WTC11 (cell line): Measurements from ENCODE around the gene OBI1. TPM values are rescaled to one million over a fixed set of nuclear protein-coding genes. Genes with fewer than 3 reads are reported as not detected.

Source experiments
- ATAC-seq: fragments of 200-7000 bp; cut with Tn5 transposase; 2 replicates; pipeline ENCODE4 v1.10.0; 2021; ENCODE audit warnings: mild to moderate bottlenecking, moderate library complexity
- CTCF ChIA-PET: fragments of 300-600 bp; sonication (Branson Sonifier 250); formaldehyde crosslinking; loops from one replicate; lab custom pipeline; 2021; ENCODE audit warnings: antibody characterized with exemption; lab: Charles Lee
- POLR2A ChIA-PET: fragments of 350-600 bp; sonication (Branson Sonifier 250); formaldehyde crosslinking; loops from one replicate; lab custom pipeline; 2021; ENCODE audit warnings: antibody characterized with exemption; lab: Charles Lee
- DNase-seq: peaks from one replicate; pipeline ENCODE4 v3.0.0; 2021; ENCODE audit warnings: low spot score
- H3K27ac Mint-ChIP-seq: 2 replicates; pipeline ENCODE4 v1.8.0; 2021; ENCODE audit warnings: mixed read lengths
- H3K27me3 Mint-ChIP-seq: 2 replicates; pipeline ENCODE4 v1.8.0; 2021; ENCODE audit warnings: low read depth, mild to moderate bottlenecking, moderate library complexity, mixed read lengths
- H3K36me3 Mint-ChIP-seq: 2 replicates; pipeline ENCODE4 v1.8.0; 2021; ENCODE audit warnings: mixed read lengths
- H3K4me1 Mint-ChIP-seq: 2 replicates; pipeline ENCODE4 v1.8.0; 2022; ENCODE audit warnings: mixed read lengths
- H3K4me3 Mint-ChIP-seq: 2 replicates; pipeline ENCODE4 v1.8.0; 2021; ENCODE audit warnings: mild to moderate bottlenecking, moderate library complexity, mixed read lengths
- H3K9me3 Mint-ChIP-seq: 2 replicates; pipeline ENCODE4 v1.8.0; 2021; ENCODE audit warnings: mixed read lengths
- ELF4 ChIP-seq: sonication (generic); formaldehyde crosslinking; IDR thresholded peaks from 2 replicates; pipeline ENCODE4 v1.8.1; 2022; ENCODE audit warnings: low read depth, mild to moderate bottlenecking, moderate library complexity, missing genetic modification reagents
- ETV6 ChIP-seq: sonication (generic); formaldehyde crosslinking; IDR thresholded peaks from 2 replicates; pipeline ENCODE4 v1.8.1; 2022; ENCODE audit warnings: mild to moderate bottlenecking, missing genetic modification reagents
- GABPB1 ChIP-seq: sonication (generic); formaldehyde crosslinking; IDR thresholded peaks from 2 replicates; pipeline ENCODE4 v1.8.1; 2023; ENCODE audit warnings: mild to moderate bottlenecking, missing genetic modification reagents
- GRHL2 ChIP-seq: fragments of 250-450 bp; sonication (Bioruptor Pico); IDR thresholded peaks from 2 replicates; pipeline ENCODE4 v1.8.0; 2022; ENCODE audit warnings: mild to moderate bottlenecking, moderate library complexity; ENCODE audit not compliant: insufficient replicate concordance, severe bottlenecking
- MXD4 ChIP-seq: fragments of 250-450 bp; sonication (Bioruptor Pico); IDR thresholded peaks from 2 replicates; pipeline ENCODE4 v1.8.0; 2021; ENCODE audit warnings: mild to moderate bottlenecking, moderate library complexity, borderline replicate concordance
- PRRX2 ChIP-seq: fragments of 250-450 bp; sonication (Bioruptor Pico); IDR thresholded peaks from 2 replicates; pipeline ENCODE4 v1.8.0; 2021; ENCODE audit warnings: mild to moderate bottlenecking
- ZNF121 ChIP-seq: sonication (generic); formaldehyde crosslinking; IDR thresholded peaks from 2 replicates; pipeline ENCODE4 v1.8.0; 2023; ENCODE audit warnings: missing genetic modification reagents
- ZNF219 ChIP-seq: sonication (generic); formaldehyde crosslinking; IDR thresholded peaks from 2 replicates; pipeline ENCODE4 v1.8.0; 2023; ENCODE audit warnings: missing genetic modification reagents, mild to moderate bottlenecking, borderline replicate concordance
- ZNF232 ChIP-seq: sonication (generic); formaldehyde crosslinking; IDR thresholded peaks from 2 replicates; pipeline ENCODE4 v1.8.0; 2022; ENCODE audit warnings: mild to moderate bottlenecking, missing genetic modification reagents
- ZNF396 ChIP-seq: fragments of 250-450 bp; sonication (Bioruptor Pico); IDR thresholded peaks from 2 replicates; pipeline ENCODE4 v1.8.0; 2021; ENCODE audit warnings: mild to moderate bottlenecking, moderate library complexity, borderline replicate concordance
- total RNA-seq: library from RNA; stranded (reverse); gene quantifications from 3 replicates; pipeline ENCODE4 v1.2.3, GENCODE V29; 2021
- TF ChIP-seq, protein P1 (sequence below): sonication (generic); formaldehyde crosslinking; IDR thresholded peaks from 2 replicates; pipeline ENCODE4 v1.8.1; 2022; ENCODE audit warnings: missing genetic modification reagents, borderline replicate concordance
- TF ChIP-seq, protein P2 (sequence below): sonication (generic); formaldehyde crosslinking; IDR thresholded peaks from 2 replicates; pipeline ENCODE4 v1.8.0; 2022; ENCODE audit warnings: mild to moderate bottlenecking, missing genetic modification reagents
- TF ChIP-seq, protein P3 (sequence below): sonication (generic); formaldehyde crosslinking; IDR thresholded peaks from 2 replicates; pipeline ENCODE4 v1.8.1; 2022; ENCODE audit warnings: low read depth, missing genetic modification reagents, borderline replicate concordance
- TF ChIP-seq, protein P4 (sequence below): sonication (generic); formaldehyde crosslinking; IDR thresholded peaks from 2 replicates; pipeline ENCODE4 v1.8.1; 2023; ENCODE audit warnings: mild to moderate bottlenecking, missing genetic modification reagents
- TF ChIP-seq, protein P5 (sequence below): sonication (generic); formaldehyde crosslinking; conservative IDR thresholded peaks from 2 replicates; pipeline ENCODE4 v1.8.1; 2022; ENCODE audit warnings: mild to moderate bottlenecking, missing genetic modification reagents
- TF ChIP-seq, protein P6 (sequence below): sonication (generic); formaldehyde crosslinking; IDR thresholded peaks from 2 replicates; pipeline ENCODE4 v1.8.1; 2023; ENCODE audit warnings: mild to moderate bottlenecking, missing genetic modification reagents
- TF ChIP-seq, protein P7 (sequence below): fragments of 250-450 bp; sonication (Bioruptor Pico); IDR thresholded peaks from 2 replicates; pipeline ENCODE4 v1.8.0; 2021; ENCODE audit warnings: mild to moderate bottlenecking

Gene OBI1
- total RNA-seq, 1 experiment from 2014 or later = 13.4 TPM

DNA sequence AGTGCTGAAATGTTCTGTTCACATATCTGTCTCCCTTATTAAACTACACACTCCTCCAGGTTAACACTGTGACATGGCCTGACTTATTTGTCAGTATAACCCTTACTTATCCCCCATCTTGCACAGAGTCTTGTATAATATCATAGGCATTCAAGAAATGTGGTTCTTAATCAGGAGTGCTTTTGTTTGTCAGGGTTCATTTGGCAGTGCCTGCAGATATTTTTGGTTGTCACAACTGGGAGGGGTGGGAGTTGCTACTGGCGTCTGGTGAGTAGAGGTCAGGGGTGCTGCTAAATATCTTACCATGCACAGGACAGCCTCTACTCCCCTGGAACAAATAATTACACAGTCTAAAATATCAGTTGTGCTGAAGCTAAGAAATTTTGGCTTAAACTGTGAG, 20.4 kb upstream of the OBI1 start:
- Mint-ChIP-seq H3K27me3 (no peaks in the 10 kb centered on the region; the same call in 1 of the 2 replicates), H3K36me3 (no peaks in the 10 kb centered on the region)

DNA sequence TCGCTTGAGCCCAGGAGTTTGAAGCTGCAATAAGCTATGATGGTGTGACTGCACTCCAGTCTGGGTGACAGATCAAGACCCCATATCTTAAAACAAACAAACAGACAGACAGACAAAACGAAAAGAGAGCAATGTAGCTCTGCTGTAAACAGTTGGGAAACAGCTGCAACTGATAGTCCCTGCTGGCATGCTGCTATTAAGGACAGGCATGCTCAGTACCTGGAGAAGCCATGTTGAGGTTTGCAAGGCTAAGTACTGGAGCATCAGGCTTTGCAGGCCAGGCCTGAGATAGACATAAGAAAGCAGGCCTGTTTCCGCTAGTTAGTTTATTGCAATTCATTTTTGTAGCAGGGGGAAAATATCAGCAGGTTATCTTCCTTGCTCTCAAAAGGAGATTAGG, 16.2 kb upstream of the OBI1 start:
- no peak overlapping the region for H3K27ac Mint-ChIP-seq
- H3K4me3 Mint-ChIP-seq = no peak overlapping the region
- DNase-seq (no peak), ATAC-seq (peak; percentile 70)
- ChIA-PET POLR2A (no interaction called here), CTCF (no interaction called here)
- H3K9me3 Mint-ChIP-seq = no peaks in the 10 kb centered on the region
- no peaks in the 10 kb centered on the region for H3K27me3 Mint-ChIP-seq
- TF ChIP-seq ETV6 (no peak), PRRX2 (CRISPR knock-in tag) (no peak), ELF4 (no peak), ZNF121 (CRISPR knock-in tag) (no peak), GRHL2 (CRISPR knock-in tag) (no peak), ZNF219 (CRISPR knock-in tag) (no peak)
- no peaks in the 10 kb centered on the region for H3K36me3 Mint-ChIP-seq
- peaks cover 16% of the 10 kb centered on the region for H3K4me1 Mint-ChIP-seq

More for the DNA sequence above, 20.4 kb upstream of the OBI1 start:
- H3K4me3 Mint-ChIP-seq = no peak overlapping the region
- POLR2A ChIA-PET = no interaction called here
- no peak overlapping the region for H3K27ac Mint-ChIP-seq
- DNase-seq (no peak), ATAC-seq (no peak)
- peaks cover 16% of the 10 kb centered on the region for H3K4me1 Mint-ChIP-seq
- H3K9me3 Mint-ChIP-seq = peaks cover 10% of the 10 kb centered on the region; the same call in 1 of the 2 replicates
- CTCF ChIA-PET = no interaction called here
- TF ChIP-seq, protein P1, sequence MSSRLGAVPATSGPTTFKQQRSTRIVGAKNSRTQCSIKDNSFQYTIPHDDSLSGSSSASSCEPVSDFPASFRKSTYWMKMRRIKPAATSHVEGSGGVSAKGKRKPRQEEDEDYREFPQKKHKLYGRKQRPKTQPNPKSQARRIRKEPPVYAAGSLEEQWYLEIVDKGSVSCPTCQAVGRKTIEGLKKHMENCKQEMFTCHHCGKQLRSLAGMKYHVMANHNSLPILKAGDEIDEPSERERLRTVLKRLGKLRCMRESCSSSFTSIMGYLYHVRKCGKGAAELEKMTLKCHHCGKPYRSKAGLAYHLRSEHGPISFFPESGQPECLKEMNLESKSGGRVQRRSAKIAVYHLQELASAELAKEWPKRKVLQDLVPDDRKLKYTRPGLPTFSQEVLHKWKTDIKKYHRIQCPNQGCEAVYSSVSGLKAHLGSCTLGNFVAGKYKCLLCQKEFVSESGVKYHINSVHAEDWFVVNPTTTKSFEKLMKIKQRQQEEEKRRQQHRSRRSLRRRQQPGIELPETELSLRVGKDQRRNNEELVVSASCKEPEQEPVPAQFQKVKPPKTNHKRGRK (CRISPR knock-in tag) = no peak

DNA sequence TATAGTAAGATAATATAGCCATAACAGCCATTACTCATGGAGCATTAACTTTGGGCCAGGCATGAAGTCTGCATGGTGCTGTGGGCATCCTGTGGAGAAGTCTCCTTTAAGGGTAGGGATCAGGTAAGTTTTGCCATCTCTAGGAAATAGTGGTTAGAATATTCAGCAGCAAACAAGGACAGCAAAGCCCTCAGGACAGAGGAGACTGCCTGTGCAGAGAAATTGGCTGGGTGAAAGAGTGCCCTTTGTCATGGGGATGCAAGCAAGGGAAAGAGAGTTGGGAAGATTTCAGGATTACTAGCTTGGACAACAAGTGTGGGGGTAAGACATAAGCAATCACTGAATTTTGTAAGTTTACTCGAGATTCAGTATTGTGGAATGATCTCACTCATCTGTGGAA, 15.7 kb upstream of the OBI1 start:
- Mint-ChIP-seq H3K27ac (peak overlapping the region; percentile 73; the same call in 1 of the 2 replicates), H3K4me1 (peaks cover 16% of the 10 kb centered on the region), H3K27me3 (no peaks in the 10 kb centered on the region), H3K9me3 (no peaks in the 10 kb centered on the region), H3K4me3 (no peak overlapping the region), H3K36me3 (no peaks in the 10 kb centered on the region)
- POLR2A ChIA-PET = interaction anchor here (0.7 kb wide), 1 partner anchor 10 kb away, joined by 5 read pairs; no protein-coding TSS in a partner anchor
- TF ChIP-seq ZNF232 (CRISPR knock-in tag) (no peak), GABPB1 (CRISPR knock-in tag) (no peak), MXD4 (CRISPR knock-in tag) (no peak), ZNF396 (CRISPR knock-in tag) (no peak), ZNF121 (CRISPR knock-in tag) (no peak), GRHL2 (CRISPR knock-in tag) (no peak), ELF4 (no peak)
- TF ChIP-seq, protein P2, sequence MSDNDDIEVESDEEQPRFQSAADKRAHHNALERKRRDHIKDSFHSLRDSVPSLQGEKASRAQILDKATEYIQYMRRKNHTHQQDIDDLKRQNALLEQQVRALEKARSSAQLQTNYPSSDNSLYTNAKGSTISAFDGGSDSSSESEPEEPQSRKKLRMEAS (CRISPR knock-in tag) = no peak
- TF ChIP-seq, protein P3, sequence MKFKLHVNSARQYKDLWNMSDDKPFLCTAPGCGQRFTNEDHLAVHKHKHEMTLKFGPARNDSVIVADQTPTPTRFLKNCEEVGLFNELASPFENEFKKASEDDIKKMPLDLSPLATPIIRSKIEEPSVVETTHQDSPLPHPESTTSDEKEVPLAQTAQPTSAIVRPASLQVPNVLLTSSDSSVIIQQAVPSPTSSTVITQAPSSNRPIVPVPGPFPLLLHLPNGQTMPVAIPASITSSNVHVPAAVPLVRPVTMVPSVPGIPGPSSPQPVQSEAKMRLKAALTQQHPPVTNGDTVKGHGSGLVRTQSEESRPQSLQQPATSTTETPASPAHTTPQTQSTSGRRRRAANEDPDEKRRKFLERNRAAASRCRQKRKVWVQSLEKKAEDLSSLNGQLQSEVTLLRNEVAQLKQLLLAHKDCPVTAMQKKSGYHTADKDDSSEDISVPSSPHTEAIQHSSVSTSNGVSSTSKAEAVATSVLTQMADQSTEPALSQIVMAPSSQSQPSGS (CRISPR knock-in tag) = no peak
- TF ChIP-seq, protein P4, sequence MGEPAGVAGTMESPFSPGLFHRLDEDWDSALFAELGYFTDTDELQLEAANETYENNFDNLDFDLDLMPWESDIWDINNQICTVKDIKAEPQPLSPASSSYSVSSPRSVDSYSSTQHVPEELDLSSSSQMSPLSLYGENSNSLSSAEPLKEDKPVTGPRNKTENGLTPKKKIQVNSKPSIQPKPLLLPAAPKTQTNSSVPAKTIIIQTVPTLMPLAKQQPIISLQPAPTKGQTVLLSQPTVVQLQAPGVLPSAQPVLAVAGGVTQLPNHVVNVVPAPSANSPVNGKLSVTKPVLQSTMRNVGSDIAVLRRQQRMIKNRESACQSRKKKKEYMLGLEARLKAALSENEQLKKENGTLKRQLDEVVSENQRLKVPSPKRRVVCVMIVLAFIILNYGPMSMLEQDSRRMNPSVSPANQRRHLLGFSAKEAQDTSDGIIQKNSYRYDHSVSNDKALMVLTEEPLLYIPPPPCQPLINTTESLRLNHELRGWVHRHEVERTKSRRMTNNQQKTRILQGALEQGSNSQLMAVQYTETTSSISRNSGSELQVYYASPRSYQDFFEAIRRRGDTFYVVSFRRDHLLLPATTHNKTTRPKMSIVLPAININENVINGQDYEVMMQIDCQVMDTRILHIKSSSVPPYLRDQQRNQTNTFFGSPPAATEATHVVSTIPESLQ (CRISPR knock-in tag) = no peak
- TF ChIP-seq, protein P5, sequence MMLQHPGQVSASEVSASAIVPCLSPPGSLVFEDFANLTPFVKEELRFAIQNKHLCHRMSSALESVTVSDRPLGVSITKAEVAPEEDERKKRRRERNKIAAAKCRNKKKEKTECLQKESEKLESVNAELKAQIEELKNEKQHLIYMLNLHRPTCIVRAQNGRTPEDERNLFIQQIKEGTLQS (CRISPR knock-in tag) = no peak
- TF ChIP-seq, protein P6, sequence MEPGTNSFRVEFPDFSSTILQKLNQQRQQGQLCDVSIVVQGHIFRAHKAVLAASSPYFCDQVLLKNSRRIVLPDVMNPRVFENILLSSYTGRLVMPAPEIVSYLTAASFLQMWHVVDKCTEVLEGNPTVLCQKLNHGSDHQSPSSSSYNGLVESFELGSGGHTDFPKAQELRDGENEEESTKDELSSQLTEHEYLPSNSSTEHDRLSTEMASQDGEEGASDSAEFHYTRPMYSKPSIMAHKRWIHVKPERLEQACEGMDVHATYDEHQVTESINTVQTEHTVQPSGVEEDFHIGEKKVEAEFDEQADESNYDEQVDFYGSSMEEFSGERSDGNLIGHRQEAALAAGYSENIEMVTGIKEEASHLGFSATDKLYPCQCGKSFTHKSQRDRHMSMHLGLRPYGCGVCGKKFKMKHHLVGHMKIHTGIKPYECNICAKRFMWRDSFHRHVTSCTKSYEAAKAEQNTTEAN (CRISPR knock-in tag) = no peak
- TF ChIP-seq, protein P7, sequence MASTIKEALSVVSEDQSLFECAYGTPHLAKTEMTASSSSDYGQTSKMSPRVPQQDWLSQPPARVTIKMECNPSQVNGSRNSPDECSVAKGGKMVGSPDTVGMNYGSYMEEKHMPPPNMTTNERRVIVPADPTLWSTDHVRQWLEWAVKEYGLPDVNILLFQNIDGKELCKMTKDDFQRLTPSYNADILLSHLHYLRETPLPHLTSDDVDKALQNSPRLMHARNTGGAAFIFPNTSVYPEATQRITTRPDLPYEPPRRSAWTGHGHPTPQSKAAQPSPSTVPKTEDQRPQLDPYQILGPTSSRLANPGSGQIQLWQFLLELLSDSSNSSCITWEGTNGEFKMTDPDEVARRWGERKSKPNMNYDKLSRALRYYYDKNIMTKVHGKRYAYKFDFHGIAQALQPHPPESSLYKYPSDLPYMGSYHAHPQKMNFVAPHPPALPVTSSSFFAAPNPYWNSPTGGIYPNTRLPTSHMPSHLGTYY (CRISPR knock-in tag) = no peak
- DNase-seq = no peak
- CTCF ChIA-PET = no interaction called here
- peak; percentile 61 for ATAC-seq
